Esophagus muscularis mucosa (tissue), 4 donors: ENCODE measurements around the gene PDE6C. TPM values are rescaled to one million over a fixed set of nuclear protein-coding genes. Genes with fewer than 3 reads are reported as not detected.

Source experiments
- DNase-seq: peaks from one replicate; pipeline ENCODE4 v3.0.0-alpha.2; 2017; ENCODE audit errors: extremely low spot score
- H3K27ac ChIP-seq, 4 donors: fragments of 200-600 bp; sonication (generic); replicated peaks in 1 of 4; 1 replicate in 3 of 4; 2 replicates in 1 of 4; pipeline ENCODE4 v1.5.1; 2016 to 2019; ENCODE audit warnings: mild to moderate bottlenecking in 1 of 4
- H3K27me3 ChIP-seq, 4 donors: fragments of 200-600 bp; sonication (generic); one replicate each; pipeline versions ENCODE4 v1.5.1 to v1.6.0; 2016 to 2019
- H3K36me3 ChIP-seq, 4 donors: fragments of 200-600 bp; sonication (generic); one replicate each; pipeline ENCODE4 v1.5.1; 2016 to 2019
- H3K4me1 ChIP-seq, 4 donors: fragments of 200-600 bp; sonication (generic); one replicate each; pipeline ENCODE4 v1.5.1; 2016 to 2019
- H3K4me3 ChIP-seq, 4 donors: fragments of 200-600 bp; sonication (generic); 1 replicate in 2 of 4; 2 replicates in 2 of 4; pipeline ENCODE4 v1.5.1; 2016 to 2019; ENCODE audit warnings: mild to moderate bottlenecking in 4 of 4, moderate library complexity in 1 of 4
- H3K9me3 ChIP-seq, 4 donors: fragments of 200-600 bp; sonication (generic); 1 replicate in 3 of 4; 2 replicates in 1 of 4; pipeline ENCODE4 v1.5.1; 2016 to 2019
- EP300 ChIP-seq: sonication (generic); formaldehyde crosslinking; IDR thresholded peaks from one replicate; pipeline ENCODE4 v1.6.1; 2017; ENCODE audit warnings: antibody characterized with exemption
- POLR2A ChIP-seq: fragments of 450-650 bp; IDR thresholded peaks from one replicate; pipeline ENCODE4 v1.6.1; 2017; ENCODE audit warnings: antibody characterized with exemption, moderate library complexity, mild to moderate bottlenecking, low read depth
- POLR2AphosphoS5 ChIP-seq, 2 donors: sonication (generic); formaldehyde crosslinking; IDR thresholded peaks; one replicate each; pipeline ENCODE4 v1.6.1; 2017; ENCODE audit warnings: antibody characterized with exemption in 2 of 2
- WGBS: methylation state at CpG from one replicate; pipeline ENCODE4 v1.1.5; 2018; 5-methylcytosine and 5-hydroxymethylcytosine counted together
- intact Hi-C: fragments of 100-400 bp; cut with DNase I; formaldehyde crosslinking; loops from one replicate; pipeline ENCODE4 v1.15.1; 2023
- total RNA-seq, 4 donors: library from RNA; depleted of rRNA; stranded (reverse); fragments of >200 nt; gene quantifications; one replicate each; pipeline versions ENCODE4 v1.1.0 to v1.2.1, GENCODE V29; 2016
- TF ChIP-seq, protein P1 (sequence below), 3 experiments: fragments of 200-600 bp in 2 of 3; fragments of 450-650 bp in 1 of 3; sonication (generic) in 2 of 3; IDR thresholded peaks; one replicate each; pipeline ENCODE4 v1.5.1; 2017 to 2019; ENCODE audit warnings: antibody characterized with exemption in 3 of 3, mild to moderate bottlenecking in 2 of 3, moderate library complexity in 1 of 3

The PDE6C gene
- total RNA-seq, 4 donors from 2014 or later, result not detected

- peaks cover 0 to 53% (median 18%) of the 10 kb centered on the region in 4 donors for H3K27me3 ChIP-seq
- DNase-seq, result no peak
- WGBS, result 8% methylated on average over 22 of the region's 63 CpGs
These were observed 11.1 kb upstream of the PDE6C start, which contains the start of gene RBP4 for GRCh38 chr10:93601146-93601773. TSS of gene RBP4 (minus strand) at chr10:93601235. CDS start at chr10:93601028, 207 bp downstream.

GRCh38 chr10:93601774-93602162, 10.6 kb upstream of the PDE6C start:
- H3K9me3 ChIP-seq, result no peaks in the 10 kb centered on the region
- peaks cover 0 to 53% (median 18%) of the 10 kb centered on the region in 4 donors for H3K27me3 ChIP-seq

More at GRCh38 chr10:93601146-93601773, 11.1 kb upstream of the PDE6C start, which contains the start of gene RBP4:
- TF ChIP-seq POLR2AphosphoS5 (IDR thresholded peaks at IDR 0.05), result no peak
- TF ChIP-seq EP300, result no peak
- Histone ChIP-seq H3K36me3 (no peaks in the 10 kb centered on the region), H3K4me1 (peaks cover 7 to 20% (median 16%) of the 10 kb centered on the region in 4 donors), H3K27ac (no peak within 1 kb of the TSS), H3K9me3 (no peaks in the 10 kb centered on the region), H3K4me3 (peak within 1 kb of the TSS; percentile 42 to 55 (median 46))
- intact Hi-C loops, result no loop called here

GRCh38 chr10:93603023-93603422, 9.3 kb upstream of the PDE6C start:
- Histone ChIP-seq H3K4me1 (peaks cover 7 to 20% (median 16%) of the 10 kb centered on the region in 4 donors), H3K27me3 (peaks cover 0 to 53% (median 18%) of the 10 kb centered on the region in 4 donors), H3K36me3 (no peaks in the 10 kb centered on the region), H3K9me3 (no peaks in the 10 kb centered on the region), H3K4me3 (no peak overlapping the region), H3K27ac (no peak overlapping the region)
- DNase-seq, result no peak
- TF ChIP-seq POLR2AphosphoS5 (IDR thresholded peaks at IDR 0.05) (no peak), POLR2A (no peak)
- TF ChIP-seq, protein P1, sequence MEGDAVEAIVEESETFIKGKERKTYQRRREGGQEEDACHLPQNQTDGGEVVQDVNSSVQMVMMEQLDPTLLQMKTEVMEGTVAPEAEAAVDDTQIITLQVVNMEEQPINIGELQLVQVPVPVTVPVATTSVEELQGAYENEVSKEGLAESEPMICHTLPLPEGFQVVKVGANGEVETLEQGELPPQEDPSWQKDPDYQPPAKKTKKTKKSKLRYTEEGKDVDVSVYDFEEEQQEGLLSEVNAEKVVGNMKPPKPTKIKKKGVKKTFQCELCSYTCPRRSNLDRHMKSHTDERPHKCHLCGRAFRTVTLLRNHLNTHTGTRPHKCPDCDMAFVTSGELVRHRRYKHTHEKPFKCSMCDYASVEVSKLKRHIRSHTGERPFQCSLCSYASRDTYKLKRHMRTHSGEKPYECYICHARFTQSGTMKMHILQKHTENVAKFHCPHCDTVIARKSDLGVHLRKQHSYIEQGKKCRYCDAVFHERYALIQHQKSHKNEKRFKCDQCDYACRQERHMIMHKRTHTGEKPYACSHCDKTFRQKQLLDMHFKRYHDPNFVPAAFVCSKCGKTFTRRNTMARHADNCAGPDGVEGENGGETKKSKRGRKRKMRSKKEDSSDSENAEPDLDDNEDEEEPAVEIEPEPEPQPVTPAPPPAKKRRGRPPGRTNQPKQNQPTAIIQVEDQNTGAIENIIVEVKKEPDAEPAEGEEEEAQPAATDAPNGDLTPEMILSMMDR (IDR thresholded peaks at IDR 0.05), result no peak
- 96% methylated on average over 2 of the region's 2 CpGs for WGBS
- intact Hi-C loops, result no loop called here

More at GRCh38 chr10:93601774-93602162, 10.6 kb upstream of the PDE6C start:
- H3K27ac ChIP-seq, result no peak overlapping the region
- intact Hi-C loops, result no loop called here
- peak overlapping the region in 2 of 4 donors; percentile 48 to 55 for H3K4me3 ChIP-seq
- DNase-seq, result no peak
- H3K36me3 ChIP-seq, result no peaks in the 10 kb centered on the region
- 14% methylated on average over 7 of the region's 7 CpGs for WGBS
- H3K4me1 ChIP-seq, result peaks cover 7 to 20% (median 16%) of the 10 kb centered on the region in 4 donors
- no peak for TF ChIP-seq POLR2A
- no peak for TF ChIP-seq POLR2AphosphoS5 (IDR thresholded peaks at IDR 0.05)
- TF ChIP-seq, protein P1 (IDR thresholded peaks at IDR 0.05), result no peak

DNA sequence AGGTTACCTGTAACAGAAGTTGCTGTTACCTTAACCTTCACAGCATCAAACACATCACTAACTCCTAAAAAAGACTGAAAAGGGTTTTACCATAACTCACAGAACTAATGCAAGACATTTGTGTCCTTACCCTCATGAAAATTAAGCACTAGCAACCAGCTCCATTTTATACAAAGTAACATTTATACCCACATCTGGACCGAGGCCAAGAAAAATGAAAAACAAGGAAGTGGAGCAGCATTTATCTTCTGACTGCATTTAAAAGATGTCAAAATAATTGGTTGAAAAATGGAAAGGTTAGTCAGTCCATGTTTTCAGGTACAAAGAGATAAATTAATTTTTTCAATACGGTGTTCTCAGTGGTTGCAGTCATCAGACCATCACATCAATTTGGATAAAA, 8.2 kb upstream of the PDE6C start:
- 19% methylated on average over 2 of the region's 2 CpGs for WGBS
- Histone ChIP-seq H3K36me3 (no peaks in the 10 kb centered on the region), H3K9me3 (no peaks in the 10 kb centered on the region), H3K27ac (no peak overlapping the region), H3K27me3 (peaks cover 0 to 50% (median 18%) of the 10 kb centered on the region in 4 donors), H3K4me3 (no peak overlapping the region), H3K4me1 (peaks cover 7 to 20% (median 16%) of the 10 kb centered on the region in 4 donors)
- intact Hi-C loops, result no loop called here
- TF ChIP-seq POLR2AphosphoS5 (IDR thresholded peaks at IDR 0.05), result no peak
- TF ChIP-seq POLR2A, result no peak
- TF ChIP-seq EP300, result no peak
- TF ChIP-seq, protein P1 (IDR thresholded peaks at IDR 0.05), result no peak
- no peak for DNase-seq

GRCh38 chr10:93608421-93608820, 3.9 kb upstream of the PDE6C start:
- intact Hi-C loops, result no loop called here
- peaks cover 0 to 11% (median 3%) of the 10 kb centered on the region in 4 donors for H3K27me3 ChIP-seq
- no peak overlapping the region for H3K27ac ChIP-seq
- H3K9me3 ChIP-seq, result no peaks in the 10 kb centered on the region
- WGBS, result 91% methylated on average over 3 of the region's 3 CpGs
- no peak overlapping the region for H3K4me3 ChIP-seq
- H3K36me3 ChIP-seq, result no peaks in the 10 kb centered on the region
- DNase-seq, result no peak
- no peaks in the 10 kb centered on the region for H3K4me1 ChIP-seq
- TF ChIP-seq, protein P1 (IDR thresholded peaks at IDR 0.05), result no peak
- TF ChIP-seq POLR2A (no peak), EP300 (no peak), POLR2AphosphoS5 (IDR thresholded peaks at IDR 0.05) (no peak)
